Rectal smooth muscle tissue (tissue), 1 donor: ENCODE data around the gene SMIM1.
A peak's percentile ranks its signal among the peaks of the same experiment; 100 is the strongest.

Experiments used
- H3K27ac ChIP-seq: one replicate; pipeline ENCODE4 v1.7.0; 2013; ENCODE audit warnings: low read depth, low read length, inconsistent platforms
- H3K27me3 ChIP-seq: one replicate; pipeline ENCODE4 v1.7.0; 2013; ENCODE audit warnings: low read length; ENCODE audit not compliant: control insufficient read depth, insufficient read depth
- H3K36me3 ChIP-seq: one replicate; pipeline ENCODE4 v1.7.0; 2013; ENCODE audit warnings: low read length; ENCODE audit not compliant: control insufficient read depth, insufficient read depth
- H3K4me1 ChIP-seq: one replicate; pipeline ENCODE4 v1.7.0; 2013; ENCODE audit warnings: low read length; ENCODE audit not compliant: control insufficient read depth, insufficient read depth
- H3K4me3 ChIP-seq: one replicate; pipeline ENCODE4 v1.7.0; 2013; ENCODE audit warnings: low read length
- H3K9ac ChIP-seq: one replicate; pipeline ENCODE4 v1.7.0; 2013; ENCODE audit warnings: low read length

SMIM1 gene

DNA sequence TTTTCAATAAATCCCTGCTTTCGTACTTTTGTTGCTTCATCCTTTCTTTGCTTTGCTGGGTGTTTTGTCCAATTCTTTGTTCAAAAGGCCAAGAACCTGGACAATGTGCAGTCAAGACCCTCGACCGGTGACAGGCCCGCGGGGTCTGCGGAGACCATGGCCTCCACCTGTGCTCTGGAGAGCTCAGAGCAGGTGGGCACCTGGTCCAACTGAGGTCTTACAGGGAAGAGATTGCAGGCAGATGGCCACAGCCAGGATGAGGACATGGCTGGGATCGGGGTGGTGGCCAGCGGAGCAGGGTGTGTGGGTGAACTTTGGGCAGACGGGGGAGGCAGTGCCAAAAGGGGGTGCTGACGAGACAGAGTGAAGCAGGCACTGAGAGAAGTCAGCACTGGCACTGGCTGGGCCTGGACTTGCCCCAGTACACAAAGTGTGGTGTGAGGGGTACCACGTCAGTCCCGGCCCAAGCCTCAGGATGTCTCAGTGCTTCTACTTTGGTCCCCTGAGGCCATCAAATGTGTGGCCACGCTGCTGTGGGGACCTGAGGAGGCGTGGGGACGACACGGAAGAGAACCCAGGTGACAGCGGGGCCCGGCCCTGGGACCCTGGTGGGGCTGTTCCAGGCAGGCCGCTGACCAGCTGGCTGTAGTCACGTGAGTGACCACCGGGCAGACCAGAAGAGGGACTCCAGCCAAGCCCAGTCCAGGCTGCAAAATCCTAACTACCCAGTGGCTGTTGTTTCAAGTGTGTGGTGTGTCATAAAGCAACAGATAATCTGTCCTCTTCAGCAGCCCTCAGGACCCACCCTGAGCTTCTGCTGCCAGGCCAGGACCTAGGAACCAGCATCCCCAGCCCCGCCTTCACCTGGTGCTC, 30.7 kb upstream of the SMIM1 start:
- Histone ChIP-seq H3K4me3 (no peak overlapping the region), H3K4me1 (no peaks in the 10 kb centered on the region), H3K36me3 (peaks cover 12% of the 10 kb centered on the region), H3K27me3 (no peaks in the 10 kb centered on the region), H3K9ac (no peak overlapping the region), H3K27ac (no peak overlapping the region)

GRCh38 chr1:3742439-3743298, 29.9 kb upstream of the SMIM1 start:
- no peak overlapping the region for H3K27ac ChIP-seq
- H3K4me3 ChIP-seq: no peak overlapping the region
- peaks cover 10% of the 10 kb centered on the region for H3K36me3 ChIP-seq

GRCh38 chr1:3743421-3743820, 29.1 kb upstream of the SMIM1 start:
- Histone ChIP-seq H3K27me3 (no peaks in the 10 kb centered on the region), H3K36me3 (peaks cover 10% of the 10 kb centered on the region), H3K9ac (no peak overlapping the region), H3K4me1 (peaks cover 4% of the 10 kb centered on the region), H3K27ac (no peak overlapping the region), H3K4me3 (no peak overlapping the region)

More at GRCh38 chr1:3742439-3743298, 29.9 kb upstream of the SMIM1 start:
- Histone ChIP-seq H3K27me3 (no peaks in the 10 kb centered on the region), H3K4me1 (peaks cover under 1% of the 10 kb centered on the region), H3K9ac (no peak overlapping the region)

DNA sequence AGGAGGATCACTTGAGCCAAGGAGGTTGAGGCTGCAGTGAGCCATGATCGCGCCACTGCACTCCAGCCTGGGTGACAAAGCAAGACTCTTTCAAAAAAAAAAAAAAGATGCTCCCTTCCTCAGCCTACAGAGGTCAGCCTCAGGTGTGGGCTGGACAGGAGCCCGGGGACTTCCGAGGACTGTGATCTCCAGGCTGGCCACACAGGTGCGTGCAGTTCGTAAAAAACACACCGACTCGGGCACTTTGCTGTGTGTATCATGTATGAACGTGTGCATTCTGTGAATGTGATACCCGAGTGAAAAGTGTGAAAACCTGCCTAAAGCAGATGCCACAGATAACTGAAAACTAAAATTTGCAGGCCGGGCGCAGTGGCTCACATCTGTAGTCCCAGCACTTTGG, 28.7 kb upstream of the SMIM1 start:
- no peak overlapping the region for H3K9ac ChIP-seq
- no peak overlapping the region for H3K4me3 ChIP-seq
- H3K27me3 ChIP-seq: no peaks in the 10 kb centered on the region
- no peak overlapping the region for H3K27ac ChIP-seq
- peaks cover 8% of the 10 kb centered on the region for H3K36me3 ChIP-seq
- H3K4me1 ChIP-seq: peaks cover 4% of the 10 kb centered on the region

GRCh38 chr1:3744646-3745045, 27.9 kb upstream of the SMIM1 start:
- Histone ChIP-seq H3K4me1 (peaks cover 4% of the 10 kb centered on the region), H3K9ac (no peak overlapping the region), H3K27me3 (no peaks in the 10 kb centered on the region), H3K4me3 (no peak overlapping the region), H3K27ac (no peak overlapping the region), H3K36me3 (peaks cover 7% of the 10 kb centered on the region)

DNA sequence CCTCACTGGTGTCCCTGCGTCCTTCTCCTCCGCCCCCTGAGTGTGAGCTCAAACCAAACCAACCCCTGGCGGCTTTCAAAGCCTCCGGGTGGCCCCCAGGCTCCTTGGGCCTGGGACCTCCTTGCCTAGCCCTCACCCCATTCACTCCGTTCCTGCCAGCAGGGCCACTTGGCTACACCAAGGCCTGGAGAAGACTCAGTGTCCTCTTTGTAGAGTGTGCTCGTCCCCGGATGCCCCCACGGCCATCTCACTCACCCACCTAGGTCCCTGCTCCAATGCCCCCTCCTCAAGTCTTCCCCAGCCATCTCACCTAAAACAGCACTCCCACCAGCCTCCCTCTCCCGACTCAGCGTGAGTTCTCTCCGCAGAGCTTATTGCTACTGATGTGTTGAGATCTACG, 27.5 kb upstream of the SMIM1 start:
- no peak overlapping the region for H3K4me3 ChIP-seq
- no peak overlapping the region for H3K9ac ChIP-seq
- no peak overlapping the region for H3K27ac ChIP-seq
- H3K4me1 ChIP-seq: peaks cover 4% of the 10 kb centered on the region
- H3K27me3 ChIP-seq: no peaks in the 10 kb centered on the region
- peaks cover 7% of the 10 kb centered on the region for H3K36me3 ChIP-seq

DNA sequence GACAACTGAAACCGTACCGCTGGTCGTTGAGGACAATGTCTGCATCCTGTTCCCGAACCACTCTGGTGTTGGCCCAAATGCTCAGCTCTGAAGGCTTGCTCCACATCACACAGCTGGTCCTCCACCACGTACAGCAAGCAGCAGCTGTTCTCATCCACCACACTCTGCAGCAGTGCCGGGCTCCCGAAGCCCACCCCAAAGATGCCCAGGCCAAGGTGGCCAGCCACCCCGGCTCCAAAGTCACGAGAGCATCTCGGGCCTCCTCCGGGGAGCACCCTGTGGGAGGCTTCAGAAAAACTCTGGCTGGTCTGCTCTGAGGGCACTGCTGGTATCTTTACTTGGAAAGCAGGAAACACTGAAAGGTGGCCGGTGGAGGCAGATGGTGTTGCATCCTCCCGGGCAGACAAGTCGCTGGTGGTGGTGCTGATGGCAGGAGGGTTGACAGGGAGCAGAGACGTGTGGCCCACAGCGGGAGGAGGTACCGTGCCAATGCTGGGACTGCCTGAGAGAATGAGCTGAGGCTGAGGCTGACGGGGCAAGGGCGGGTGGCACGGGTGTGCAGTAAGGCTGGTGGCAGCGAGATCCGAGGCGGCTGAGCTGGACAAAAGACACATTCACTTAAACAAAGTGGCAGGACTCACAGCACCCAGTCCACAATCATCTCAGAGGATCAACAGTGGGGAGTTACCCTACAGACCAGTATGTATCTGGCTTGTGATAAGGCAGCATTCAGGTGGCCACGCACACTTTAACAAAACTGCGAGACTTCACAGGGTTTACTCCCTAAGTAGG, 26.8 kb upstream of the SMIM1 start:
- H3K36me3 ChIP-seq: peaks cover 7% of the 10 kb centered on the region
- no peak overlapping the region for H3K27ac ChIP-seq

GRCh38 chr1:3746389-3746829, 26.1 kb upstream of the SMIM1 start:
- H3K27ac ChIP-seq: peak overlapping the region; percentile 15
- H3K36me3 ChIP-seq: peaks cover 7% of the 10 kb centered on the region
- H3K27me3 ChIP-seq: no peaks in the 10 kb centered on the region
- peaks cover 4% of the 10 kb centered on the region for H3K4me1 ChIP-seq
- H3K4me3 ChIP-seq: peak overlapping the region; percentile 56
- no peak overlapping the region for H3K9ac ChIP-seq

More for the DNA sequence above, 26.8 kb upstream of the SMIM1 start:
- Histone ChIP-seq H3K9ac (no peak overlapping the region), H3K4me3 (no peak overlapping the region), H3K4me1 (peaks cover 4% of the 10 kb centered on the region), H3K27me3 (no peaks in the 10 kb centered on the region)

GRCh38 chr1:3746830-3747521, 25.6 kb upstream of the SMIM1 start:
- H3K27ac ChIP-seq: peak overlapping the region; percentile 66
- H3K4me1 ChIP-seq: peaks cover 4% of the 10 kb centered on the region
- H3K9ac ChIP-seq: no peak overlapping the region

GRCh38 chr1:3747522-3747848, 25.1 kb upstream of the SMIM1 start:
- Histone ChIP-seq H3K36me3 (peaks cover 7% of the 10 kb centered on the region), H3K4me3 (peak overlapping the region; percentile 56), H3K27ac (peak overlapping the region; percentile 66), H3K27me3 (no peaks in the 10 kb centered on the region), H3K4me1 (peaks cover 4% of the 10 kb centered on the region), H3K9ac (no peak overlapping the region)

More at GRCh38 chr1:3746830-3747521, 25.6 kb upstream of the SMIM1 start:
- Histone ChIP-seq H3K36me3 (peaks cover 7% of the 10 kb centered on the region), H3K4me3 (peak overlapping the region; percentile 56), H3K27me3 (no peaks in the 10 kb centered on the region)

- peak overlapping the region; percentile 56 for H3K4me3 ChIP-seq
- peaks cover 2% of the 10 kb centered on the region for H3K36me3 ChIP-seq
- H3K4me1 ChIP-seq: peaks cover 4% of the 10 kb centered on the region
- no peak overlapping the region for H3K9ac ChIP-seq
- no peaks in the 10 kb centered on the region for H3K27me3 ChIP-seq
- H3K27ac ChIP-seq: no peak overlapping the region
These were observed 24.6 kb upstream of the SMIM1 start for GRCh38 chr1:3747903-3748302.
